Epithelial cell of prostate (primary cell): ENCODE measurements around the gene TMPRSS3.

Experiments used
- DNase-seq: peaks from one replicate; pipeline ENCODE4 v3.0.0-alpha.2; 2011; ENCODE audit warnings: low read depth, low spot score
- H3K27ac ChIP-seq: fragments of 450-650 bp; 2 replicates; pipeline ENCODE4 v1.5.1; 2017; ENCODE audit warnings: mild to moderate bottlenecking

TMPRSS3 gene

DNA sequence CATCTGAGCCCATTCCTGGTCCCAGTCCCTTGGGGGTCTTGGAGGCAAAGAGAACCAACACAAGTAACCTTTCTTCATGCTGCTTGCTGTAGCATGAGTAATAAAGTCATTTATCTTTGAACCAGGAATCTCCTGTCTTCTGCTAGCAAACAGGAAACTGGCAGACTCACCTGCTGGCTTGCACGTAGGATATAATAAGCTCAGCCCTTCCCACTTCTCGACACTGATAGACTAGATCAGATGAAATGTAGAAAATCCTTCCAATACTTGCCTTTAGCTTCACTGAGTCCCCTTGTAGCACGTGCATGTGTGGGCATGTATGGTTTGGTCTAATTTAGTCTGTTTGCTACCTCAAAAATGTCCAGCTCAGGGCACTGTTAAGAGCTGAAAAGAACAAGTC, 38.5 kb downstream of the TMPRSS3 start:
- DNase-seq: no peak

DNA sequence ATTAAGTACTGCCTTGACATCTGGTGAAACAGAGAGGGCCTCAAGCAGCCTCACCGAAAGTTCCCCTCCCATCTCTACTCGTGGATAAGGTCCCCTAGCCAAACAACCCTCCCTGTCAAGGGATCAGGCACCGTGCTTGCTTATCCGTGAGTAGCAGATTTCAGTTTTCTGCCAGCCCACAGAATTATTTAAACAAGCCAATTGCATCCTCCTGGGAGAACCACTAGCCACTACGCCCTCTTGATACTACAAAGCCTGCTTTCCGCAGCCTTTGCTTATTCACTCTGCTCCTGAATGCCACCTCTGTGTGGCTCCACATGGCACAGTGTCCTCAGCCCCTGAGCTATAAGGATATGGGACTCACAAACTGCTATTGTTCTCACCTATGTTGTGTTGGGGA, 39.2 kb downstream of the TMPRSS3 start:
- no peak for DNase-seq
- H3K27ac ChIP-seq: no peak overlapping the region

More for the DNA sequence above, 38.5 kb downstream of the TMPRSS3 start:
- H3K27ac ChIP-seq: no peak overlapping the region

DNA sequence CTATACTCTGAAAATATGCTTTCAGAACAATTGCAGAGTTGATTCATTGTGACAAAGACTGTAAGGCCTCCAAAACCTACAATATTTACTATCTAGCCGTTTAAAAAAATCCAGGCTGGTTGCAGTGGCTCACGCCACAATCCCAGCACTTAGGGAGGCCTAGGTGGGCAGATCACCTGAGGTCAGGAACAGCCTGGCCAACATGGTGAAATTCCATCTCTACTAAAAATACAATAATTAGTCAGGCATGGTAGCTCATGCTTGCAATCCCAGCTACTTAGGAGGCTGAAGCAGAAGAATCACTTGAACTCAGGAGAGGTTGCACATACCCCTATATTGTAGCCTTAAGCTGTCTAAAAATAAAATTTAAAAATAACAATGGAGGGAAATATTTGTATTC, 39.8 kb downstream of the TMPRSS3 start:
- no peak overlapping the region for H3K27ac ChIP-seq
- DNase-seq: no peak

DNA sequence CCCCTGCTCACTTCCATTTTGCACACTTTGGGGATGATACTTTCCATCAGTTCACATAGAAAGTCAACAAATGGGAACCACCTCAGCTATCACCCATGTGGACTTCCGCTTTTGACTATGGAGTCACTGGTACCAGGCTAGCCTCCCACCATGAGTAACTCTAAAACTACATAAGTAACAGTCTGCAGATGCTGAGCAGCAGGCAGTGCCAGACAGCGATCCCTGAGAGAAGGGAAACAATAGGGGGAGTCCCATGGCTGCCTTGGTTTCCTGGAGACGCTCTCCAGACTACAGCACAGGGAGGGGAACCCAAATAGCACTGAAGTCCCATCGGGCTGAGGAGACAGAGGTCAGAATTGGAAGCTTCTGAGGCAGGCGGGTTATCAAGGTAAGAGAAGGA, 42.2 kb downstream of the TMPRSS3 start:
- DNase-seq: no peak
- H3K27ac ChIP-seq: no peak overlapping the region

DNA sequence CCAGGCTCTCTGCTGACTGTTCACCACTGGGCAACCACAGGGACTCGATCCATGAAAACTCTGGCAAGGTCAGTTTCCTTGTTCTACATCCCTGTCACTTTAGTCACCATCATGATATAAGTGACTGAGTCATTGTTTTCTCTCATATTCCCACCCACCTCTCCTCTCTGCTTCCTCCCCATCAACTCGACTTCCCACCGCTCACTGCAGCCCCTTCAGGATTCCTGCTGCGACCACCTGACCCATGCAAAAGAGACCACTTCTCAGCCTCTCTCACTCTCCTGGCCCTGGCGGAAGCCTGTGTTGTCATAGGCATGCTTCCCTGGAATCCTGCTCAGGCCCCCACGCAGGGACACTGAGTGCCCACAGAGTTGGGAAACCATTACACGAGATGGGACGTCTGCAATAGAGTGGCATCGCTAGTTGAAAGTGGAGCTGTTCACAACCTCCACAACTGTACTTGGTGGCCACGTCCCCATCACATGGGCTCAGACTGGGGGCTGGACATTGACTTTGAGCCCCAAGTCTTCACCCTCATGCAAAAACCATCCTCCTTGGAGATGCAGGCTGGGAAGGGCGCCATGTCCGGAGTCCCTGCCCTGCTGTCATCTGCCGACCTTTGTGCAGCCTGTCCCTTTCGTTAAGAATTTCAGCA, 43.3 kb downstream of the TMPRSS3 start:
- DNase-seq: no peak
- no peak overlapping the region for H3K27ac ChIP-seq

DNA sequence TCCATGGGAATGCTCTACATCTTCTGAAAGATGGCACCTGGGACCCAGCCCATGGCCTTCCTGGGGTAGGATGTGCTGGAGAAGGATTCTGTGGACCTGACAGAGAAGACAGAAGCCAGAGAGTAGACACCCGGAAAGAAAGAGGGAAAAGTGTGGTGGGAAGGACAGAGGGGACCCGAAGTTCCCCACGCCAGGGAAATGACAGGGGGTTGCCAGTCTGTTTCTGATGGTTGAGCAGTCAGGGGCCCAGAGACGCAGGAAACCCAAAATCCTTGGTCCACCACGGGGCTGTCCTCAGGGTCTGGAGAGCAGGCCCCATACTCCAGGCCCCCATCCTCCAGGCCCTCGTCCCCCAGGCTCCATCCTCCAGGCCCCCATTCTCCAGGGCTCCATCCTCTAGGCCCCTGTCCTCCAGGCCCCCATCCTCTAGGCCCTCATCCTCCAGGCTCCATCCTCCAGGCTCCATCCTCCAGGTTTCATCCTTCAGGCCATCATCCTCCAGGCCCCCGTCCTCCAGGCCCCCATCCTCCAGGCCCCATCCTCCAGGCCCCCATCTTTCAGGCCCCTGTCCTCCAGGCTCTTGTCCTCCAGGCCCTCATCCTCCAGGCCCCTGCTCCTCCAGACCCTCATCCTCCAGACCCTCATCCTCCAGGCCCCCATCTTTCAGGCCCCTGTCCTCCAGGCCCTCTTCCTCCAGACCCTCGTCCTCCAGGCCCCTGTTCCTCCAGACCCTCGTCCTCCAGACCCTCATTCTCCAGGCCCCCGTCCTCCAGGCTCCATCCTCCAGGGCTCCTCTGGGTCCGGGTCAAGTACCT, 44.0 kb downstream of the TMPRSS3 start:
- no peak overlapping the region for H3K27ac ChIP-seq
- no peak for DNase-seq

DNA sequence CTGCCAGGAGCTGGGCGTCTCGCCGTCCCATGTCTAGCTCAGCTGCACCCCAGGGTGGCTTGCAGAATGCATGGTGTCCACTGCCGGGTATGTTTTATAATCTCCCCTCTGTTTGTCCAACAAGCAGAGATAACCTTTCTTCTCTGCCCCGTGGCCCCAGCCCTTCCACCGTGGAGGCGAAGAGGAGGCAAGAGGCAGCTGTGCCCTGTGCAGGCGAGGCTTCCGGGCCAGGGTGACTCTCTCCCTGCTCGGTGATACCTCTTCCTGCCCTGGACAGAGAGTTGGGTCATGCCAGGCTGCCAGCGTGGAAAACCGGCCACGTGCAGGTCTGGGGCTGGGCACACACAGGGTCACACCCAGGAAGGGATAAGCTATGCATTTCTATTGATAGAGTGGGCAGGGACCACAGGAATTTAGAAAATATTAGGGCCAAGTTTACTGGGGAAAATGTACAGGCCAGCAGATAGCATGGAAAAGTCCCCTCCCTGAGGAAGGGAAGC, 44.9 kb downstream of the TMPRSS3 start, which contains the start of gene TFF2:
Gene TFF2, minus strand, starts transcription at position 68 of the 500 bp plus-strand sequence. Its CDS starts 37 bp downstream, at position 31.
- DNase-seq: no peak
- H3K27ac ChIP-seq: no peak within 1 kb of the TSS

DNA sequence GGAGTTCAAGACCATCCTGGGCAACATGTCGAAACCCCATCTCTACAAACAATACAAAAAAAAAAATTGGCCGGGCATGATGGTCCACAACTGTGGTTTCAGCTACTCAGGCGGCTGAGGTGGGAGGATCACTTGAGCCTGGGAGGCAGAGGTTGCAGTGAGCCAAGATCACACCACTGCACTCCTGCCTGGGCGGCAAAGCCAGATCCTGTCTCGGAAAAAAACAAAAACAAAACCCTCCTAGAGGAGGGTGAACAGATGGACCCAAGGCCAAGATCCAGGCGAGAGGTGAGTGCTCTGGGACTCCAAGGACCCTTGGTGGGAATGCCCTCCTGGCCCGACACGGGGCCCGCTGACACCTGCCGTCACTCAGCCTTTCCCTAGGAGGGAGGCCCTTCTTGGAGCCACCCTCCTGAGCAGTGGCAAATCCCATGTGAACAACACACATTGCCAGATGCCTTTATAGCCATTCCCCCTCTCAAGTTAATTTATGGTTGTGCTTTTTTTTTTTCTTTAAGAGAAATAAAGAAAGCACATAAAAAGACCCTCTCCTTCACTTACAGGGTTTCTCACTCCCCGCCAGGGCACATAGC, 45.4 kb downstream of the TMPRSS3 start:
- DNase-seq: no peak
- H3K27ac ChIP-seq: no peak overlapping the region

DNA sequence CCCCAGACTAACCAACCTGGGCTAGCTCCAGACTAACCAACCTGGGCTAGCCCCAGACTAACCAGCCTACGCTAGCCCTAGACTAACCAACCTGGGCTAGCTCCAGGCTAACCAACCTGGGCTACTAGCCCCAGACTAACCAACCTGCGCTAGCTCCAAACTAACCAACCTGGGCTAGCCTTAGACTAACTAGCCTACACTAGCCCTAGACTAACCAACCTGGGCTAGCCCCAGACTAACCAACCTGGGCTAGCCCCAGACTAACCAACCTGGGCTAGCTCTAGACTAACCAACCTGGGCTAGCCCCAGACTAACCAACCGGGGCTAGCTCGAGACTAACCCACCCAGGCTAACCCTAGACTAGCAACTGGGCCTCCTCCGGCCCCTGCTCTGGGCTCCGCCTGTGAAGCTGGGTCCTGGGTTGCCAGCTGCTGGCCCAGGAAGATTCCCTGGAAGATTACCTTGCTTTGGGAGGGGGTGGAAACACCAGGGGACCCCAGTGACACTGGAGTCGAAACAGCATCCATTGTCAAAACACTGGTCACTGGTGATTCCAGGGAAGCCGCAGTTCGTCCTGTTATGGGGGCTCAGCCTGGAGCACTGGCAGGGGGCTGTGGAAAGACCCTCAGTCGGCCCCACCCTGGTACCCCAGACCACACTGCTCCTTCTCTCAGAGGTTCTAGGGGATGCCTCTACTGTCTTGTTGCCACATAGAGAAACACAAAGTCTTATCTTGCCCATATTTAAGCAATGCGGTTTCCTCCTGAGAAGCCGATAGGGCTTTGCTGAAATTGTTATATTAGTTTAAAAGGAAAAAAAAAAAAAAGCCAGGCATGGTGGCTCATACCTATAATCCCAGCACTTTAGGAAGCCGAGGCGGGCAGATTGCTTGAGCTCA, 46.2 kb downstream of the TMPRSS3 start:
- no peak overlapping the region for H3K27ac ChIP-seq
- no peak for DNase-seq

DNA sequence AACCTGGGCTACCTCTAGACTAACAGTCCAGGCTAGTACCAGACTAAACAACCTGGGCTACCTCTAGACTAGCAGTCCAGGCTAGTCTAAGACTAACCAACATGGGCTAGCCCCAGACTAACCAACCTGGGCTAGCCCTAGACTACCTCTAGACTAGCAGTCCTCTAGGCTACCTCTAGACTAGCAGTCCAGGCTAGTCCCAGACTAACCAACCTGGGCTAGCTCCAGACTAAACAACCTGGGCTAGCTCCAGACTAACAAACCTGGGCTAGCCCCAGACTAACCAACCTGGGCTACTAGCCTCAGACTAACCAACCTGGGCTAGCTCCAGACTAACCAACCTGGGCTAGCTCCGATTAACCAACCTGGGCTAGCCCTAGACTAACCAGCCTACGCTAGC, 47.1 kb downstream of the TMPRSS3 start:
- DNase-seq: no peak
- no peak overlapping the region for H3K27ac ChIP-seq

DNA sequence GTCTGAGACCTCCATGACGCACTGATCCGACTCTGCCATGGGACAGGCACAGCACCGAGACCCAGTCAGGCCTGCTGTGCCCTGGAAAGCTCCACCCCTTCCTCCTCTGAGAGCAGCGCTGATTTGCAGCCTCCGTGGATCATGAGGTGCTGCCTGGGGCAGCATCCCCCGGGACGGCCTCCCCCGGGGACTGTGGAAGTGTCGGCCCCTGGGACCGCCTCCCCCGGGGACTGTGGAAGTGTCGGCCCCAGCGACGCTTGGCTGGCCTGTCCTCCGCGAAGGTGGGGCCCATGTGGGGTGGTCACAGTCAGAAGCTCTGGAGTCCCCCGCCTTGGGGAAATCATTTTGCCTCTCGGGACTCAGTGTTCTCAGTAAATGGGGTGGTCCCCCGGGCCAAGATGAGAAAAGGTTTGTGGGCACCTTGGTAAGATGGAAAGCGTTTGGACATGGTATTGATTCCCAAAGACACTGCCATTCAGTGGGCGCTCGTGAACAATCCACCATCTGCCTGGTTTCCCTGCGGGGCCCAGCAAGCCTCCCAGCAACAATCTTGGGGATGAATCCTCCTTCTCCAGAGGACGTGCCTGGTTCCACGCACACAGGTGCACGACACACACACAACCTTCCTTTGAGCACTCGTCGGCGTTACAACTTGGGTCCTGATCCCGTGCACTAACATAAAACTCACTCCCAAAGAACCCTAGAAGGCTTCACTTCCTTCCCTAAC, 48.1 kb downstream of the TMPRSS3 start:
- no peak for DNase-seq
- H3K27ac ChIP-seq: no peak overlapping the region

DNA sequence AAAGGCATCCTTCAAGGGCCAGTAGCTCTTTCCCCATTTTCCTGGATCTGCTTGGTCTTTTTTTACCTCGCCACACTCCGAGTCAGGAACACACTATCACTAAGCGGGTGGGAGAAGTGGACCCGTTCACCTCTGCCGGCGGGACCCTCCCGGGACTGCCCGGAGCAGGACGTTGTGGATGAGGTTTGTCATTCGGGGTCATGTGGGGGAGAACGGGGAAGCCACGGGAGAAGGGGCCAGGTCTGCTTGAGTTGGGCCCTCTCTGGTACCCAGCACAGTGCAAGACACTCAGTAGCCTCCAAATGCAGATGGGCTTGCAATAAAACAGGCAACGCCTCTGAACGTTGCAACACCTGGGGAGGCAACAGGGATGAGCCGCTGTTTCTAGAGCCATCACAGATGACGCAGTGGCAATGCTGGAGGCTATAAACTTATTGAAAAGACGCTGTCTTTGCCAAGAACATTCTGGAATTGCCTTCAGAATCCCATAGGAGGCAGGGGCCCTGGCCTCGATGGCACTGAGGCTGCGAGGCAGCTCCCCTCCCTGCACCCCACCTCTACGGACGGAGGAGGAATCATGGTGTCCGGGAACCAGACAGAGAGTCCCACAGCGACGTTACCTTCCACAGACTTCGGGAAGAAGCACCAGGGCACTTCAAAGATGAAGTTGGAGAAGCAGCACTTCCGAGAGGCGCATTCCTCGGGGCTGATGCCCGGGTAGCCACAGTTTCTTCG, 48.8 kb downstream of the TMPRSS3 start:
- H3K27ac ChIP-seq: no peak overlapping the region
- DNase-seq: no peak

DNA sequence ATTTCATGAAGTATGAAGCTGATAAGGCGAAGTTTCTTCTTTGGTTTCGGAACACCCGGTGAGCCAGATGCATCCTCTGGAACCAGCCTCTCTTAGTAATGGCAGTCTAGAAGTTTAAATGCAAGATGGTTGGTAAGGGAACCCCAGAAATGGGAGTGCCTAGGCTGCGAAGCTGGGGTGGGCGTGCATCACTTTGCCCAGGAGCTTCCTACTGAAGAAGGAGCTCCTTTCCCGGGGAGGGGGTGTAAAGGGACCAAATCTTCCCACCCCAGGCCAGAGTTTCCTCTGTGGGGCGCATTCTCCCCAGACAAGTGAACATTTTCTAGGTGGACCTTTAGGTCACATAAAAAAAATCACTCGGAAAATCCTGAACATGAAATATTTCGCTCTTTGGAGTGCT, 49.4 kb downstream of the TMPRSS3 start:
- no peak overlapping the region for H3K27ac ChIP-seq
- no peak for DNase-seq

DNA sequence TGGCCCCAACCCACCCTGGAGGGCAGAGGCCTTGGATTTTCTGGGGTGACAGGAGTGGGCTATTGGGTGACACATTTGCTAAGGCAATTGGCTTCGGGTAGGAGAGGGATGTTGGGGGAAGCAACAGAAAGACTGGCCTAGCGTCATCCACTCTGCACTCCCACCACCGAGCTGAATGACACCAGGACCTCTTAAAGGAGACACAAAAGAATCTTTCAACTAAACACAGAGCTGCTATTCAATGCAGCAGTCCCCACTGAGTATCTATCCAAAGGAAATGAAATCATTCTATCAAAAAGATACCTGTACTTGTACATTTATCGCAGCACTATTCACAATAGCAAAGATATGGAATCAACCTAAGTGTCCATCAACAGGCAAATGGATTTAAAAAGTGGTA, 51.2 kb downstream of the TMPRSS3 start:
- H3K27ac ChIP-seq: no peak overlapping the region
- no peak for DNase-seq

DNA sequence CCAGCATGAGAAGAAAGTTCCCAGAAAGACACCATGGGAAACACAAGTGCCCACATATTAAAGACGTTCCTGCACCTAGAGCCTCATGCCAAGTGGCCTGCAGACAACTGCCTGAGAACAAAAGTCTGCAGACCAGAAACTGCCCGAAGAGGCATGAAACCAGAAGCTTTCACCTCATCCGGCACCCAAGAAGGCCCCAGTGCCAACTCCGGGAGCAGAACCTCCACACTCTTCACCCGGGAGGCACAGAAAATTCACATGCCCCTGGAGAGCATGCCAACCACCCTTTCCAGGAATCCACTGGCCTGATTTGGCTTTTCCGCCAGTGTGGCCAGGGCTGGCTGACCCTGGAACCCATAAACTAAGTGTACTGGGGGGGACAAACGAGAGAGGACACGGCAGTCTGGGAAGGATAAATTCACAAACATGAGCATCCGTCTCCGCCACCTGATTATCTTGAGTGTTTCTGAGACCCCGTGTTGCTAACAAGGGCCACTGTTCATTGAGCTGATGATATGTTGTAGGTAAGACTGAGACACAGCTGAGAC, 51.8 kb downstream of the TMPRSS3 start:
- H3K27ac ChIP-seq: no peak overlapping the region
- DNase-seq: no peak

DNA sequence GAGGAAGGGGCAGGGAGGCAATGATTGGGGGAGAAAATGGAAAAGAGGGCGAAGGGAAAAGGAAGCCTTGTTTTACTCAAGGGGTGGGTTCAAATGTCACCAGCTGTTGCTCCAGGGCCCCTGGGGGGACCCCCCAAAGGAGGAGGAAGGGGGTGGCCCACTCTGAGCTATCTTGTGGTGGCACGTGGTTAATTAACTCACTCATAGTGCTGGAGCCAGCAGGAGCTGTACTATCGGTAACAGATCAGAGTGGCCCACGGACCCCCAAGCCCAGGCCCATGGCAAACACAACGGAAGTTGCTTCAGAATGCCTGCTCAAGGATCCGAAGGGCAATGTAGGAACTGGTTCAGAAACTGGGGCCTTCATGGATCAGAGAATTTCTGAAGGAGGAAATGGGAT, 52.3 kb downstream of the TMPRSS3 start:
- H3K27ac ChIP-seq: no peak overlapping the region
- no peak for DNase-seq

DNA sequence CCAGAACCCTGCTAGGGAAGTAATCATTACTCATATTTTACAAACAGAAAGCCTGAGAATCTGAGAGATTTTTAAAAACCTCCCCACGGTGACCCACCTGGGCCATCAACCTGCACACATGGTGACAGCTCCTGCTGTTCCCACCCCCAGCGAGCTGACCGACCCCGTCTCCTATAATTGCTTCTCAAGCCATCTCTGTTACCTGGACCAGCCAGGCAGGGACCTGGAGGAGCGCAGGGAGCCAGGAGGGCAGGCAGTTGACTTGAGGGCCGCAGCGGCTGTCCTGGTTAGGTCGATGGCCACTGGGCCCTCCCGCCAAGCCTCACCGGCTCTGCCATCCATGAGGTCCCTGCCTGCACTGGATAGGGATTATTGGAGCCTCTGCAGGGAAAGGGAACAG, 52.8 kb downstream of the TMPRSS3 start:
- no peak overlapping the region for H3K27ac ChIP-seq
- no peak for DNase-seq

DNA sequence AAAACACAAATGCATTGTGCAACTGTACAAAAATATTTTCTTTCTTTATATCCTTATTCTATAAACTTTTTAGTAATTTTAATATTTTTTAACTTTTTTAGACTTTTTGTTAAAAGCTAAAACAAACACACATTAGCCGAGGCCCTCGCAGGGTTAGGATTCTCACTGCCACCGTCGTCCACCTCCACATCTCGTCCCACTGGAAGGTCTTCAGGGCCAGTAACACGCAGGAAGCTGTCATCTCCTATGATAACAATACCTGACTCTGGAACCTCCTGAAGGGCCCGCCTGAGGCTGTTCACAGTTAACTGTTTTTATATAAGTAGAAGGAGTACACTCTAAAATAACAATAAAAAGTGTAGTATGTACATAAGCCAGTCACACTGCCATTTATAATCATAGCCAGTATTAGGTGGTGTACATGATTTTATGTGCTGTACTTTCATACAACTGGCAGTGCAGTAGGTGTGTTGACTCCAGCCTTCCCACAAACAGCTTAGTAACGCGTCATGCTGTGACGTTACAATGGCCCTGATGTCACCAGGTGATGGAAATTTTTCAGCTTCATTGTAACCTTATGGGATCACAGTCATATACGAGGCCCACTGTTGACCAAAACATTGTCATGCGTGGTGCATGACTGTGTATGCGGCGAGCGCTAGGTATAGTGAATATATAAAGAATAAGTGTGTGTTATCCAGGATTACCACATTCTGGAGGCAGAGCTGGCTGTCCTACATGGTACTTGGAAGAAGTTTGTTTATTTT, 53.9 kb downstream of the TMPRSS3 start:
- no peak for DNase-seq

More for the DNA sequence above, 53.9 kb downstream of the TMPRSS3 start:
- H3K27ac ChIP-seq: no peak overlapping the region
